Cortex of kidney (tissue), 1 donor: ENCODE results near the gene HIVEP2.

ENCODE experiments used
- DNase-seq: peaks from one replicate; lab custom pipeline; 2025; lab: John Stamatoyannopoulos, UW

Gene HIVEP2

DNA sequence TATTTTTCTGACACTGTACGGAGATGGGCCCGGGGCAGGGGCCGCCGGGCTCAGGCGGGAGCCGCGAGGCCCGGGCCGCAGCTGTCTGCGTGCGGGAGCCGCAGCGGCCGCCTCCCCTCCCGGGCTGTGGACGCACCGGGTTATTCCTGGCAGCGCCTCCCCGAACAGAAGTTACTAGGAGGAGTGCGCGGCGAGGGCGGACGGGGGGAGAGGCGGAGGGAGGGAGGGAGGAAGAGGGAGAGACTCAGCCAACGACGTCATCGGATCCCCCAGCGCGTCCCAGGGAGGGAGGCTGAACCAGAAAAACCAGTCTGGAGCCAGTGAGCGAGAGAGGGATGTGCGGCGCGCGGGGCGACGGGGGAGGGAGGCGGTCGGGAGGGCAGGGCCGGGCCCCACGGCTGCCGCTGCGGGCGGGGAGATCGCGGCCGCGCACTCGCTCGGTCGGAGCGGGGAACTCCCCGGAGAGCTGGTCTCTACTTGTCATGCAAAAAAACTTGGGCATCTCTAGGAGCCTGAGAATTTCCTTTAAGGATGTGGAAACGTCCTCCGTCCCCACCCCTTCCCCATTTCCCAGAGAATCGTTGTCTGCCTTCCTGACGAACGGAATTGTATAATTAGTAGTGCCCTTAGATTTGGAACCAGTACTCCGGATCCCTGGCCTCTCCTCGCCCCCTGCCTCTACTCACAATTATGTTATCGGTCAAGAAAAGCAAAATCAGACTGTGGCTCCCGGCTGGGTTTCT, 1.4 kb upstream of the HIVEP2 start:
- peak; percentile 67 for DNase-seq

DNA sequence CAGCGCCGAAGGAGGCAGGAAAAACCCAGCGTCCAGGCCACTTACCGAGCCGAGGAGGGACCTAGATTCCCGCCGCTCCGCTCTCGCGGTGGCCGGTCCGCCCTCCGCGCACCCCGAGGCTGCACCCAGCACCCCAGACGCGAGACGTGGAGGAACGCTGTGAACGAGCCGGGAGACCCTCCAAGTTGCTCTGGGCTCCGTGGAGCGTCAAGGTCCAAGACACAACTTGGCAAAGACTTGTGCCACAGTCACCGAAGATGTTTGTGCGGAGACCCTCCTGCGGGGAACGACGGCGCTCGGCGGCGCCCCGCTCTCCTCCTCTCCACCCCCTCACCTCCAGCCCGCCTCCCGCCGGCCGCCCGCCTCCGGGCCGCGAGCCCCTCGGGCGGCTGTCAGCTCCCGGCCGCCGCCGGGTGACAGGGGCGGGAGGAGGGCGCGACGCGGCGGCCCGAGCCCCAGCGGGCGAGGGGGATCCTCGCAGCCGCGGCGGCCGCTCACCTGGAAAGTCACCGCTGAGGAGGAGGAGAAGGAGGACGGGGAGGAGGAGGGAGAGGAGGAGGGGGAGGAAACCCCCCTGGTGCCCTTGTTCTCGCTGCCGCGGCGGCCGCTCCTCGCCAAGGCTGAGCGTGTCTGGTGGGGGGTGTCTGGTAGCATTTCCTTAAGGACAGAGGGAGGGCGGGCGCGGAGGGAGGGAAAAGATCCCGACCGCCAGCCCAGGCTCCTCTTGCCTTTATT, 637 bp upstream of the HIVEP2 start:
- no peak for DNase-seq

DNA sequence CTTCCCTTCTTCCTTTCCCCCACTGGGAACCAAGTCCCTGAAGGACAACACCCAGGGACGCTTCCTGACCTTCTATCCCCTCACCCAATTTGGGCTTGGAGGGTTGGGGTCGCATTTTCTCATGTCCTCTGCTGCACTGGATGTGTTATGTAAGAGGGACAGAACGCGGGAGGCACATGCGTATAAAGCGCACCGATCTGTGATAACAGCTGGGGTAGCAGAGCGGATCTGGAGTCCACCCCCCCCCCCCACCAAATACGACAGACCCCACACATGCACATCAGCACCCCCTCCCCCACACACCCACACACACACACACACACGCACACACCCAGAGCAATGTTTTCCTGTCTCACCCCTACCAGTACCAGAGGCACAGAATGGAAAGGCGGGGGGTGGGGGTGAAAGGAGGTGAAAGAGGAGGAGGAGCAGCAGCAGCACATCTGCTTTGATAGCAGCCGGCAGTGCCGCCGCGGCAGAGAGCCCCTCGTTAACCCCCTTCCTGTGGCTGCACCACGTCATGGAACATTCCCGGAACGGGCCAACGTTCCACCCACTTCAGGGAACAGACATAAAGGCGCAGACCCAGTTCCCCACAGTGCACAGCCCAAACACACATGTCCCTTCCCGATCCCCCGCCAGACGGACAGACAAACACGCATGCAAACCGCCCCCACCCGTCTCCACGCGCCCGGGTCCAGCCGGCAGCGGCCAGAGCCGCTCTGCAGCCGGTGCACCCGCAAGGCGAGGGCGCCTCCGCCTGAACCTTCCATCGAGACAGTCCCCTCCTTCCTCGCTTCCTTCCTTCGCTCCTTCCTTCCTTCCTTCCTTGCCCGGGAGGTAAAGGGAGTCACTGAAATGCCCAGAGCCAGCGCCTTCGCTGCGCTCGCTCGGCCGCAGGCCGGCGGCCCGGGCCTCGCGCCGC, 590 bp downstream of the HIVEP2 start:
- no peak for DNase-seq

DNA sequence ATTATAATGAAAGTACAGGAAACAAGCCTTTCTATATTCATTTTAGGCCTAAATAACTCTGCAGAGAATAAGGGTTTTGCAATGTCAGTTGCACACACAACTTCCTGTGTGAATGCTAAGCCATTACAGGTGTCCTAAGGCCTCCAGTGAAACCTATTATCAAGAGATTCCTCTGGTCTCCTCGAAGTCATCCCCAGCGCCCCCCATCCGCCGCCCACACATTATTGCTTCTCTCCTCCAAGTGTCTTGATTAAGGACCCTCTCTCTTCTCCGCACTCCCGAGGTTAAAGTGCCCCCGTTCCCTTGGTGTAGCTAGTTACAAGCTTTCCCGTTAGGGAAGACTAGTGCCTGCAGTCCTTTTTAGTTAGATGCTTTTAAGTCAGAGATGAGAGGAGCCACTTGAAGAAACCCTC, 1.3 kb downstream of the HIVEP2 start:
- DNase-seq, result no peak

DNA sequence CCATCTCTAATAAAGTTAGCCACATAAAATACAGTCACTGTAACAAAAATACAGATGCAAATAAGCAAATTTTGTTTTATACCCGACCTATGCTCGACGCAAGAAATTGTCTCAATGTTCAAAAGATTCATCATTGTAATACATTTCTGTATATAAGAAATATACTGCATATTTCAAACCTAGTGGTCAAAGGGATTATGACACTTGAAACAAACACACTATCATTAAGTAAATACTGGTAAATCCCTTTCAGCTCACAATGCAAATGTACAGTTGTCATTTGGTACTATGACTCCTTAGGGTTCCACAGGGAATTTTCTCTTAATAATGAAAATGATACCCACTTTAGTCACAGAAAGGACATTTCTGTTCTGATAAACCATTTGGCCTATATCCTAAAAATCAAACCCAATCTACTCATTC, 2.2 kb downstream of the HIVEP2 start:
- no peak for DNase-seq

DNA sequence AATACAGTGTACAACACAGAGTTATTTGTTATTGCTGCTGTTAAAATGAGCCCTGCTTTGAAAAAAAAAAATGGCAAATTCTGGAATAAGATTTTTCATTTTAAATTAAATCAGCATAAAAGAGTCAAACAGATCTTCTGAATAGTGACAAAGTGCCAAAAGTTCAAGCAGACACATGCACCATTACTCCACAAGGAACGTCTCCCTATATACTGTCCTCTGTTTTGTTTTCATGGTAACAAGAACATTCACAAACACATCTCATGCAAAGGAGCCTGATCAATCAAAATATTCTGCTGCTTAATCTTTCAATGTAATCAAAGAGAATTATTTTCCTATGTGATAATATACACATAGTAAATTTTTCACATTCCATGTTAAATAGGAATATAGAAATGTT, 2.7 kb downstream of the HIVEP2 start:
- DNase-seq, result no peak

DNA sequence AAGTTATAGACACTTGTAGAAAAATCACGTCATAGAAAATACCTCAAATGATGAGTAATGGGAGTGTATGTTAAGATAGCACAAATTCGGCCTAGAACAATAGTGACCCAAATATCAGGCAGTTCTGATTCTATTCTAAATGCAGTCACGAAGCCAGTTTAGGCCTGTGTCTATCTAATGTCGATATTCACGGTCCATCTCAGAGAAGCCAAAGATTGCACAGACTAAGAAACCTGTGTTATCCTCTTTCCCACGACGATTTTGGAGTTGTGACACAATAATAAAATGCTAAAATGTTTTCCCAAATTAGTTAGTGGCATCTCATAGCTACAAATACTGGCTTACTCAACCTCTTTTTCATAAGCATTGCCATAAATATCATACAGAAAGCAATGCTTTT, 4.0 kb downstream of the HIVEP2 start:
- DNase-seq, result no peak

DNA sequence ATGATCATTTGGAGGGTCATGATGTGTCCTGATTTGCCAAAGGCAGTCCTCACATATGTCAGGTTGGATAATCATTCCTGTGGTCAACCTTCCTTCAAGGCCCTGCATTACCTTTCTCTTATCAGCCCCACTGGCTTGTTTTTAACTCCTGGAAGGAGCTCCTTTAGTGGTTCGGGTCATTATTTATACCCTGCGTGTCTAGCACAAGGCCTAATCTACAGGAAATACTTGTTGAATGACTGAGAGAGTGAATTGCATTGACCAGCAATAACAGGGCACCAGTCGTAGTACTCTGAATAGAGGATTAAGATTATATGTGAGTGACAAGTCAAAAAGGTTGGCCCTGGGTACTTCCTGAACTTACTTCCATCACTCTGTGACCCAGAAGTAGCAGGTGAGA, 4.5 kb downstream of the HIVEP2 start:
- DNase-seq, result no peak

DNA sequence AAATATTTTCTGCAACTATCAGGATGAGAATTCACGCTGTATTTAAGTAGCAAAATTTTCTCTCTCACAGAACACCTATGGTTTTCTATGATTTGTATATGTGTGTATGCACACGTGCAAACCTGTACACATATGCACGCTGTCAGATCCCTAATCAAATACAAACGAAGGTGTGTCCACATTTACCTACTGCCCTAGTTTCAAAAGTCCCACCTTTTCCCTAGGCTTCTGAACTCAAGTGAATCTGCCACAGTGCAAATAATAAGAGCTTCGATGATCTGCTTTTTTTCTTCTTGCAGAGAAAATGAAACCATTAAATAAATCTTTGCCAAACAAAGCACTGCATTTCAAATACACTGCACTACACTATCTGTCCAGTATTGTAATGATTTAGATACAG, 6.5 kb downstream of the HIVEP2 start:
- no peak for DNase-seq

DNA sequence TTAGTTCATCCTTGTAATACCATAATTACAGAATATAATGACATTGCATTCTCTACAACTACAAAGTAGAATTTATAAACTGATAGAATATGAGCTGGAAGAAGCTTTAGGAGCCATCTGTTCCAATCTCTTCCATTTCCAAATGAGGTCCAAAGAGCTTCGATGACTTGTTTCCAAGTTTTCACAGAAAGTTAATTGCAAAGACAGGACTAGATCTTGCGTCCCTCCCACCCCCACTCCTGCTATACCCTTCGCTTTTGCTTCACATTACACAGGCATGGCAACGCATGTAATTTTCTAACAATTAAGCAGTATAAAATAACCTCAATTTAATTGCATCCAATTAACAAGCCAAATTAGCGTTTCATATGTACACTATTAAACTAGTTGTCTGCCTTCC, 7.0 kb downstream of the HIVEP2 start:
- DNase-seq, result no peak

DNA sequence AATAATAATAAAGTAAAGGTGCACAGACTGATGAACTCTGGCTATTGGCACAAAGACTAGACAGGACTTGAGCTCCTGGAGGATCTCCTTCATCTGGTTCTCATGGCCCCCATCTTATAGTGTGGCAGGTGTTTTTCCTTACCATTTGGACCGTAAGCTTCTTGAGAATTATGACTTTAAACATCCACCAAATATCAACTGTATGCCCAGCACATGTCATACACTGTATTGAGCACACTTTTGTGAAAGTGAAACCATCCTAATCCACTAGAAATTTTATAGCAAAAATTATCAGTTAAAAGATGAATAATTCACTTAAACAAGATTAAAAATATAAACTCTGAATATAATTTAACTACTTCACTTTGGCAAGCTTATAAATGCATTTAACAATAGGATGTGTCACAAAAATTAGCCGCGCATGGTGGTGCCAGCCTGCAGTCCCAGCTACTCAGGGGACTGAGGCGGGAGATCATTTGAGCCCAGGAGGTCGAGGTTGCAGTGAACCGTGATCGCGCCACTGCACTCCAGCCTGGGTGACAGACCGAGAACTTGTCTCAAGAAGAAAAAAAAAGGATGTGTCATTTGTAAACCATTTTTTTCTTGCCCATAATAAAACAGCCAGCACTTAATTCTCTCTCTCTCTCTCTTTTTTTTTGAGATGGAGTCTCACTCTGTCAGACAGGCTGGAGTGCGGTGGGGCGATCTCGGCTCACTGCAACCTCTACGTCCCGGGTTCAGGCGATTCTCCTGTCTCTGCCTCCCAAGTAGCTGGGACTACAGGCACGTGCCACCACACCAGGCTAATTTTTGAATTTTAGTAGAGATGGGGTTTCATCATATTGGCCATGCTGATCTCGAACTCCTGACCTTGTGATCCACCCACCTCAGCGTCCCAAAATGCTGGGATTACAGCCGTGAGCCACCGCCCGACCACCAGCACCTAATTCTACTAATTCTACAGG, 9.1 kb downstream of the HIVEP2 start:
- DNase-seq, result no peak

DNA sequence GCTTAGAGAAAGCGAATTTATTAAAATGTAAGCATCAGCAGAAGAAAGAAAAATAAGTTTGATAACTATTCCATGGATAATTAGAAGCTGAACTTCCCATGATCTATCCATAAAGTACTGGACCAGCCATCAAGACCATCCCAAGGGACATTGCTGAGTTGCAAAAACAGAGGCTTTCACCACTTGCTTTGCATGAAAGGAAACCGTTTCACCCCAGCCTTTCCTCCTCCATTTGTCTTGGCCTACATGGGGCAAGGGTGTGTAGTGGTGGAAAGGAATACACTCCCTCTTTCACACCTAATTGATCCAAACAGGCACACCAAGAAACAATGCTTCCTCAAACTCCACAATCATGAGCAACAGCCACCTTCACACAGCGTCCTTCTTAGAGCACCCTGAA, 10.4 kb downstream of the HIVEP2 start:
- no peak for DNase-seq

DNA sequence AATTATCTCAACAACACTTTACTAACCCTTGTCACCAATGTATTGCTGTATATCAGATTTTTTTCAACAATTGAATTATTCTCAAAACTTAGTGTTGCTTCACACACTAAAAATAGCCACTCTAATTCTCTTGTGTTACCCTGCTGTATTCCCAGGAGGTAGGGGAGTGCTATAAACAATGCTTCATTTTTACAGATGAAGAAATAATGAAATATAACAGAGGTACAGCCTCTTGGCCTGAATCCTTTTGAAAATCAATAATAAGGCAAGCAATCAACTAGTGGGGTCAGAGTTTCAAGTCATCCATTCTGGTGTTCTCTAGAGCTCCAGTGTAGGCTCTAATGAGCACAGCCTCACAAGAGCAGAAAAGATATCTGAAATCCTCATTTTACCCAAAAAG, 10.9 kb downstream of the HIVEP2 start:
- DNase-seq, result no peak

DNA sequence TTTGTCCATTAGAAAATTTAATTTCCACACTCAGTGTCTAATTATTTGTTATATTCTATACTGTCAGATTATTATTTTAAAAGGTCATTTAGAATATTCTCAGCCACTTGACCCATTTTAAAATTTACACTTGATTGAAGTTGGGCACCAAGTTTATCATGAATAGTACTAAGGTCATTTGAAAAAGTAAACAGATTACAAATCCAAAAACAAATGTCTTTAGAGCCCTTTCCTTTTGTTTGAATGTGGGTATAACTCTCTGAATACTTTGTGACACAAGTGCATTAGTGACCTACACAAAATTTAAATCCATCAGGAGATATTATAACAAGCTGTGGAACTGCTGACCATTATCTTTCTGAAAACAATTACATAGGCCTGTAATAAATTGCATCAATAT, 11.3 kb downstream of the HIVEP2 start:
- DNase-seq, result no peak

DNA sequence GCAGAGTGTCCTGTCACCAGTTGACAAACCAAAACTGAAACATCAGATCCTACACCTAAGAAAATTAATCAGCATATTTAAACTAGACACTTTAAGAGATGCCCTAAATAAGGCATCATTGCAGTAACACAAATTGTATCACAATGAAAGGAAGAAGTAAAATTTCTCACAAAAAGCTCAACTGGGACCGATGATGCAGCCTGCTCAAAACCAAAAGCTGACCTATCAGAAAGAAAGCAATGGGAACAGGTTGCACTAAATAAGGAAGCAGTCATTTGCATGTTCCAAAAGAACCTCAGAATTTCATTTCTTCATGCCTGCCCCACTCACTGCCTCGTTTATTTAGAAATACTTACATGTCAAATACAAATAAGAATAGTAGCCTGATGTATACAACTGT, 12.1 kb downstream of the HIVEP2 start:
- DNase-seq, result no peak

DNA sequence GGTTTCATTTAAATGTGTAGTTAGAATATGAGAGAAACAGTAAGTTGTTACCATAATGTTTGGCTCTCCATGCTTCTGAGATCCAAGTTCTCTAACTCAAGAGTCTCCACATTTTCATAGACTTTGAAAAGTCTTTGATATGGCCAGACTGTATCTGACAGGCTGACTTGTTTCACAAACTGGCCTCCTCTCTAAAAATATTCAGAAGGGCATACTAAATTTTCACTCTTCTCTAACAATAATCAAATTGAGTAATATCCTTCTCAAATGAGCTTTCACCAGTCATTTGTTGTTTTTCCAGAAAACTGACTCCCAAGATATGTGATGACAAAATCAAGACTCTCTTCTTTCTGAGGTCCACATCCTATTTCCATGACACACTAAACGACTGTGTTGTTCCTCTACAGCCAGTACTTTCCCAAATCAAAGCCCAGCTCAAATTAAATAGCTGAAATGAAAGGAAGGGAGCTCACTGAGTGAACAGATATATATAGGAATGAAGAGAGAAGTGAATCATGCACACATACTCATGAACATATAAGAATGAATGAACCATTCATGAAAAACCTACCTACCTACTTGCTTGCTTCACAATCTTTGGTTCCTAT, 15.1 kb downstream of the HIVEP2 start:
- no peak for DNase-seq

DNA sequence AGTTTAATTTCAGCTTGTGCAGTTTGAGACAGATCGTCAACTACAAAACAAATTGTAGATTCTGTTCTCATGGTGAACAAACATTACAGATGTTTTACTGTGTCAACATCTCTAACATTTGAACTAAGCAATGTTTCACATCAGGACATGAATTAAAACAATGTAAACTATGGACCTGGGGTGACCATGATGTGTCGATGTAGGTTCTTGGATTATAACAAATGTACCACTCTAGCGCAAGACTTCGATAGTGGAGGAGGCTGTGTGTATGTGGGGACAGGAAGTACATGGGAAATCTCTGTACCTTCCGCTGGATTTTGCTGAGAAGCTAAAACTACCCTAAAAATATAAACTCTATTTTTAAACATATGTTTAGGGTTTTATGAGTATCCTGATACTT, 17.1 kb downstream of the HIVEP2 start:
- no peak for DNase-seq

DNA sequence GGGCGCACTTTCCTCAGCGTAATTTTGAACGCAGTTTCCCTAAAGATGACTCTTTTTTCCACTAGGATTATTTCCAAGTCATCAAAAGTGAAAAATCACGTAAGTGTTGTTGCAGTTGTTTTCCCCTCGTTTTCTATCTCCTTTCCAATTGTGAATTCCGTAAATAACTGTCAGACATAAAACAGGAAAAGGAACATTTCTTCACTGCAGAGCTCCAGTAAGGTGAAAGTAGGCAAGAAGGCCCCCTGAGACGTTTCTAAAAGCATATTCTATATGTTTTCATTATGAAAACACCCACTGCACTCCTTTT, 17.8 kb downstream of the HIVEP2 start:
- DNase-seq, result no peak

DNA sequence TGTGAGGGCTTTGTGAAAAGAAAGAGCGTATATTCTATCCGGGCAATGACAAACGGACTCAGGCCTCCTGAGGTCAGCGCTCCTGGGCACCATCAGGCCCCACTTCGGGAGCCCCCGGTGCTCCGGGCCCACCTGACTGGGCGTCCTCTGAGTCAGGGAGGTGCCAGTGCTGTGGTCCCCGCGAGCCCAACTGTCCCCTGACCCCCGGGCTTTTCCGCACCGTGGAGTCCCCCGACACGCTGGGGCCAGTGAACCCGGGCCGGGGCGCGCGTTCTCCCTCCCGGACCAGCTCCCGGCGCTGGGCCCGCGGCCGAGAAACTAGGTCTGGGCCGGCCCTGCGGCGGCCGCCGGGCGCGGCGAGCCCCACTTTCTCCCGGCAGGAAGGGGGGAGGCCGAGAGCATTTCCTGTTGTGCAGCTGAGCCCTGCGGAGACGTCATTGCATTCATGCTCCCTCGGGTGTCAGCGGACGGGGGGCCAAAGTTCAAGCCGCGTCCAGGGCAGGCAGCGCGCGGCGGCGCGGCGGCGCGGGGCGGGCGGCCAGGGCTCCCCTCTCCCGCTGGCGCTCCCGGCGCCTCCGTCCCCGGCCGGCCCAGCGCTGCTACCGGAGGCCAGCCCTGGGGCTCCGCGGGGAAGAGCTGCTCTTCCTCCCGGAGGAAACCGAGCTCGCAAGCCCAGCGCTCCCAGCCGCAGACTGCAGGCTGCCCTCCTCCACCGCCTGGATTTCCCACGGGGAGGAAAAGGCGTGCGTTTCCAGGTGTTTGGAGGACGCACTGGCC, 18.3 kb downstream of the HIVEP2 start:
- peak; percentile 54 for DNase-seq

DNA sequence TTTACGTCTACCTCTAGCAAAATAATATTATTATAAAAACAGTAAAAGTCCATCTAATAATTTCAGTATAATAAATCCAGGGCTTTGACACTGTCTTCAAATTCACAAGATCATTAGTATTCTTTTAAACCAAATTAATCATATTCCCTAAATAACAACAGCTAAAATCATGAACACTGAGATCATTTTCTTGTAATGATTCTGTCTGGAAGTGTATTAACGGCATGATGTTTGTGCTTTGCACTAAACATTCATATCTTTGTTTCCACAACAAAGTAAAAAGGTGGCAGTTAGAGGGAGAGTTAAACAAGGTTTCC, 18.8 kb downstream of the HIVEP2 start:
- DNase-seq, result no peak
